ENCODE results near the gene ZNF485.
"Not testable (repeated sequence)": the region's sequence is repeated elsewhere in the genome, so short reads cannot be mapped to it uniquely, and the experiment has no call there.

DNA sequence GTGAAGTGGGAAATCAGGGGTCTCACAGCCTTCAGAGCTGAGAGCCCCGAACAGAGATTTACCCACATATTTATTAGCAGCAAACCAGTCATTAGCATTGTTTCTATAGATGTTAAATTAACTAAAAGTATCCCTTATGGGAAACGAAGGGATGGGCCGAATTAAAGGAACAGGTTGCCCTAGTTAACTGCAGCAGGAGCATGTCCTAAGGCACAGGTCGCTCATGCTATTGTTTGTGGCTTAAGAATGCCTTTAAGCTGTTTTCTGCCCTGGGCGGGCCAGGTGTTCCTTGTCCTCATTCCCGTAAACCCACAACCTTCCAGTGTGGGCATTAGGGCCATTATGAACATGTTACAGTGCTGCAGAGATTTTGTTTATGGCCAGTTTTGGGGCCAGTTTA, 4.7 kb upstream of the ZNF485 start:
- TF ChIP-seq FOXJ3 (CRISPR knock-in tag; IDR thresholded peaks at IDR 0.05); SMC3 (IDR thresholded peaks at IDR 0.05; ENCODE audit: low read depth, low read length); CTCF (IDR thresholded peaks at IDR 0.05); YY1 (IDR thresholded peaks at IDR 0.05; ENCODE audit: low read depth): not testable (repeated sequence)
